OCI-LY3 (cell line): ENCODE measurements around the gene CAPZA3.

Experiments
- CTCF ChIP-seq: fragments of 200-600, 300-600 bp; sonication (generic); IDR thresholded peaks from 2 replicates; pipeline ENCODE4 v1.5.1; 2014; ENCODE audit warnings: antibody characterized with exemption, low read length, low read depth
- EZH2phosphoT487 ChIP-seq: fragments of 200-600 bp; shearing (Covaris generic); IDR thresholded peaks from 2 replicates; pipeline ENCODE4 v1.6.1; 2018; ENCODE audit warnings: antibody characterized with exemption, mixed run types, low read depth

GRCh38 chr12:18731156-18731555 is 6.8 kb upstream of the CAPZA3 start:
- TF ChIP-seq CTCF (no peak), EZH2phosphoT487 (no peak)
